K562 (cell line): Measurements from ENCODE around the gene GNB5. TPM values are rescaled to one million over a fixed set of nuclear protein-coding genes. Genes with fewer than 3 reads are reported as not detected.

Experiments
- ATAC-seq: fragments of 200-7000 bp; cut with Tn5 transposase; 3 replicates; pipeline ENCODE4 v1.9.1; 2020; ENCODE audit warnings: moderate library complexity
- BruUV-seq: library from RNA; stranded (reverse); fragments of 400-500 nt; replicated peaks from 2 replicates; lab custom pipeline; 2021; lab: Mats Ljungman, UMichigan
- CTCF ChIA-PET: fragments of 300-600 bp; formaldehyde crosslinking; extraction: SDS; loops from one replicate; lab custom pipeline; 2021; ENCODE audit warnings: low intra/inter-chr PET ratio; lab: Yijun Ruan, JAX
- POLR2A ChIA-PET: fragments of 300-600, 350-650 bp; sonication (Branson Sonifier 250); formaldehyde crosslinking; extraction: SDS; loops from one replicate; lab custom pipeline; 2021; ENCODE audit warnings: antibody characterized with exemption, inconsistent platforms; lab: Yijun Ruan, JAX
- DNase-seq, 4 experiments: peaks; one replicate each; pipeline versions ENCODE4 v3.0.0 to v3.0.0-alpha.2; 2011 to 2018; ENCODE audit warnings: low spot score in 3 of 4, mixed read lengths in 3 of 4; ENCODE audit errors: extremely low read depth in 1 of 4
- FAIRE-seq: peaks from 2 replicates; lab custom pipeline; 2011; peaks lifted over from hg19 to GRCh38; lab: Jason Lieb, UNC
- H2AFZ ChIP-seq: 2 replicates; pipeline ENCODE4 v1.6.0; 2011; ENCODE audit warnings: low read depth, low read length, control low read depth, inconsistent platforms
- H3K27ac ChIP-seq: fragments of 200-600 bp; 3 replicates; pipeline ENCODE4 v1.8.0; 2011; ENCODE audit warnings: low read depth, mild to moderate bottlenecking, control low read depth, inconsistent platforms, low read length, moderate library complexity, mixed read lengths; ENCODE audit errors: extremely low read depth
- H3K27me3 ChIP-seq, 2 experiments: fragments of 300-600 bp in 1 of 2; 2 replicates in 1 of 2; 3 replicates in 1 of 2; pipeline versions ENCODE4 v1.6.0 to v1.8.0; 2011; ENCODE audit warnings: inconsistent platforms in 2 of 2, low read length in 2 of 2, mild to moderate bottlenecking in 1 of 2, mixed read lengths in 1 of 2, moderate library complexity in 1 of 2; ENCODE audit not compliant: control insufficient read depth in 2 of 2, insufficient read depth in 2 of 2
- H3K36me3 ChIP-seq: fragments of 300-600 bp; 3 replicates; pipeline ENCODE4 v1.8.0; 2011; ENCODE audit warnings: mild to moderate bottlenecking, low read length, inconsistent platforms; ENCODE audit not compliant: control insufficient read depth, insufficient read depth
- H3K4me1 ChIP-seq, 2 experiments: fragments of 200-600 bp in 1 of 2; replicated peaks in 1 of 2; 2 replicates in 1 of 2; 3 replicates in 1 of 2; pipeline versions ENCODE4 v1.5.1 to v1.8.0; 2011; ENCODE audit warnings: inconsistent platforms in 2 of 2, low read length in 2 of 2, mild to moderate bottlenecking in 1 of 2, mixed read lengths in 1 of 2, moderate library complexity in 1 of 2; ENCODE audit not compliant: control insufficient read depth in 2 of 2, insufficient read depth in 2 of 2
- H3K4me2 ChIP-seq: 2 replicates; pipeline ENCODE4 v1.6.1; 2011; ENCODE audit warnings: low read length, control low read depth, inconsistent platforms, mixed read lengths; ENCODE audit not compliant: insufficient read depth
- H3K4me3 ChIP-seq: fragments of 200-600 bp; sonication (generic), shearing (Covaris generic); 2 replicates; pipeline ENCODE4 v1.5.1; 2016; ENCODE audit warnings: control low read depth, inconsistent platforms
- H3K79me2 ChIP-seq: fragments of 200-600 bp; 3 replicates; pipeline ENCODE4 v1.8.0; 2011; ENCODE audit warnings: low read length, inconsistent platforms; ENCODE audit not compliant: control insufficient read depth, insufficient read depth
- H3K9ac ChIP-seq, 2 experiments: 2 replicates each; pipeline versions ENCODE4 v1.6.0 to v1.6.1; 2011; ENCODE audit warnings: low read depth in 2 of 2, low read length in 2 of 2, control low read depth in 1 of 2, inconsistent platforms in 1 of 2, mild to moderate bottlenecking in 1 of 2, mixed read lengths in 1 of 2; ENCODE audit not compliant: insufficient read depth in 1 of 2
- H3K9me1 ChIP-seq: one replicate; pipeline ENCODE4 v1.6.0; 2011; ENCODE audit warnings: inconsistent platforms, mild to moderate bottlenecking, low read length, moderate library complexity; ENCODE audit not compliant: control insufficient read depth, insufficient read depth
- H3K9me3 ChIP-seq: replicated peaks from 2 replicates; pipeline ENCODE4 v1.5.1; 2011; ENCODE audit warnings: low read depth, low read length, inconsistent platforms; ENCODE audit not compliant: control insufficient read depth, insufficient read depth
- H4K20me1 ChIP-seq: replicated peaks from 2 replicates; pipeline ENCODE4 v1.6.1; 2011; ENCODE audit warnings: low read length, inconsistent platforms, mixed read lengths; ENCODE audit not compliant: control insufficient read depth, insufficient read depth
- AFF1 ChIP-seq, 2 experiments: fragments of 450-650 bp; IDR thresholded peaks; 2 replicates each; pipeline ENCODE4 v1.6.1; 2018; ENCODE audit warnings: mild to moderate bottlenecking in 2 of 2, low read depth in 1 of 2; ENCODE audit not compliant: partially characterized antibody in 2 of 2
- ARID2 ChIP-seq: fragments of 450-650 bp; IDR thresholded peaks from 2 replicates; pipeline ENCODE4 v1.6.1; 2017; ENCODE audit warnings: antibody characterized with exemption, mild to moderate bottlenecking
- ELF1 ChIP-seq: fragments of 200-800 bp; sonication (Bioruptor generic); IDR thresholded peaks from 2 replicates; pipeline ENCODE4 v1.6.1; 2016; ENCODE audit warnings: missing genetic modification characterization, missing compliant biosample characterization
- MTA2 ChIP-seq: fragments of 450-650 bp; IDR thresholded peaks from 2 replicates; pipeline ENCODE4 v1.6.1; 2016; ENCODE audit warnings: low read depth
- PREB ChIP-seq: sonication (generic); formaldehyde crosslinking; IDR thresholded peaks from 2 replicates; pipeline ENCODE4 v1.8.1; 2023; ENCODE audit warnings: mild to moderate bottlenecking, missing genetic modification reagents
- RBM39 ChIP-seq: fragments of 200-400 bp; formaldehyde crosslinking; optimal IDR thresholded peaks from 2 replicates; pipeline ENCODE3; 2018; ENCODE audit warnings: low read depth, low read length
- SNRNP70 ChIP-seq: fragments of 200-400 bp; formaldehyde crosslinking; optimal IDR thresholded peaks from 2 replicates; pipeline ENCODE3; 2017; ENCODE audit warnings: low read depth, low read length
- WGBS: fragments of 100-300 bp; shearing (Covaris generic); methylation state at CpG from one replicate; pipeline ENCODE4 v1.1.6; 2016; ENCODE audit warnings: low coverage, mixed read lengths; ENCODE audit not compliant: insufficient coverage; ENCODE audit errors: missing lambda C conversion rate; 5-methylcytosine and 5-hydroxymethylcytosine counted together
- in situ Hi-C: fragments of 300-500 bp; cut with MboI; formaldehyde crosslinking; loops from 4 replicates; pipeline ENCODE4 v1.15.0; 2018; ENCODE audit warnings: inconsistent platforms, mixed read lengths
- intact Hi-C: fragments of 100-400 bp; cut with micrococcal nuclease; formaldehyde crosslinking; loops from 2 replicates; pipeline ENCODE4 v1.14.2; 2022
- polyA plus RNA-seq, 8 experiments: library from polyadenylated mRNA; depleted of rRNA in 4 of 8; stranded (reverse) in 5 of 8; unstranded in 3 of 8; fragments of >200 nt; fragmentation: Nextera tagmentation in 2 of 8; fragmentation: Illumina TruSeq in 1 of 8; extraction: Ambion mirVana in 2 of 8; extraction: Trizol in 1 of 8; gene quantifications; 2 replicates each; pipeline versions ENCODE4 v1.2.1 to v1.2.3, GENCODE V29; 2011 to 2014; ENCODE audit warnings: inconsistent platforms in 1 of 8, missing spikeins in 1 of 8
- total RNA-seq, 7 experiments: library from RNA; depleted of rRNA in 6 of 7; stranded (reverse); fragments of >200 nt in 6 of 7; fragmentation: Illumina TruSeq in 2 of 7; extraction: Trizol in 2 of 7; gene quantifications; 2 replicates each; pipeline versions ENCODE4 v1.2.1 to v1.2.3, GENCODE V29; 2011 to 2021; ENCODE audit warnings: low replicate concordance in 1 of 7

GNB5 gene
- total and polyA plus RNA-seq, 9 of the 15 experiments (the other 6 are each of a cell fraction or from before 2014, with no cell fraction given): 0.11 to 2.1 (median 0.77) TPM

- in situ Hi-C loops (no loop called here), intact Hi-C loops (no loop called here)
- no peak overlapping the region for H2AFZ ChIP-seq
- FAIRE-seq (no peak), ATAC-seq (no peak), DNase-seq (no peak)
- H3K4me2 ChIP-seq: no peak overlapping the region
- ChIA-PET CTCF (no interaction called here), POLR2A (interaction anchor here (0.5 kb wide), 1 partner anchor 21 kb away, joined by 4 read pairs; no protein-coding TSS in a partner anchor)
- TF ChIP-seq ARID2 (no peak), ELF1 (0 out of 2 replicates have a peak, but pooled peaks have one; percentile 31)
- H3K4me1 ChIP-seq: no peaks in the 10 kb centered on the region
- no peaks in the 10 kb centered on the region for H4K20me1 ChIP-seq
- H3K9ac ChIP-seq: no peak overlapping the region
- BruUV-seq: no TSS peak
- H3K36me3 ChIP-seq: no peaks in the 10 kb centered on the region
- H3K4me3 ChIP-seq: no peak overlapping the region
- H3K9me3 ChIP-seq: no peaks in the 10 kb centered on the region
- H3K79me2 ChIP-seq: no peaks in the 10 kb centered on the region
- WGBS: 3% methylated on average over 2 of the region's 2 CpGs
- H3K27ac ChIP-seq: no peak overlapping the region
- H3K9me1 ChIP-seq: no peaks in the 10 kb centered on the region
- peaks cover 6 to 17% of the 10 kb centered on the region in 2 experiments; a peak in 3 of 5 replicates for H3K27me3 ChIP-seq
Observed at GRCh38 chr15:52206446-52206845, 15.3 kb upstream of the GNB5 start.

- ChIA-PET CTCF (no interaction called here), POLR2A (no interaction called here)
- no TSS peak for BruUV-seq
- peaks cover 6 to 17% of the 10 kb centered on the region in 2 experiments; a peak in 3 of 5 replicates for H3K27me3 ChIP-seq
- H3K9ac ChIP-seq: no peak overlapping the region
- DNase-seq: no peak
- no peaks in the 10 kb centered on the region for H3K79me2 ChIP-seq
- H4K20me1 ChIP-seq: no peaks in the 10 kb centered on the region
- no peak overlapping the region for H3K4me3 ChIP-seq
- no peaks in the 10 kb centered on the region for H3K36me3 ChIP-seq
- no peak for ATAC-seq
- no peaks in the 10 kb centered on the region for H3K9me3 ChIP-seq
- no peaks in the 10 kb centered on the region for H3K9me1 ChIP-seq
- intact Hi-C loops: no loop called here
- no peak for FAIRE-seq
- in situ Hi-C loops: no loop called here
- no peak overlapping the region for H3K27ac ChIP-seq
- WGBS: 26% methylated on average over 18 of the region's 20 CpGs
- 0 out of 2 replicates have a peak overlapping the region, but pooled peaks have one; percentile 52 for H2AFZ ChIP-seq
- H3K4me1 ChIP-seq: no peaks in the 10 kb centered on the region
- no peak overlapping the region for H3K4me2 ChIP-seq
- TF ChIP-seq RBM39: no peak
- TF ChIP-seq PREB: no peak
- no peak for TF ChIP-seq MTA2
- no peak for TF ChIP-seq SNRNP70
- no peak for TF ChIP-seq AFF1 (IDR thresholded peaks at IDR 0.05; ENCODE audit: low read depth in 1 of 2, partially characterized antibody in 2 of 2)
Observed at GRCh38 chr15:52204657-52205056, 13.5 kb upstream of the GNB5 start.
